HCT116 (cell line): Measurements from ENCODE around the gene SPRED2. TPM values are rescaled to one million over a fixed set of nuclear protein-coding genes. Genes with fewer than 3 reads are reported as not detected.

Source experiments
- ATAC-seq: fragments of 200-7000 bp; cut with Tn5 transposase; 2 replicates; pipeline ENCODE4 v1.9.1; 2020; ENCODE audit warnings: mild to moderate bottlenecking, moderate library complexity
- BruUV-seq: library from RNA; stranded (reverse); fragments of 400-500 nt; replicated peaks from 2 replicates; lab custom pipeline; 2021; lab: Mats Ljungman, UMichigan
- CTCF ChIA-PET: fragments of 300-600 bp; sonication (Branson Sonifier 250); formaldehyde crosslinking; loops from one replicate; lab custom pipeline; 2021; ENCODE audit warnings: antibody characterized with exemption; lab: Charles Lee
- POLR2A ChIA-PET: fragments of 300-600, 350-600 bp; sonication (Branson Sonifier 250); formaldehyde crosslinking; loops from one replicate; lab custom pipeline; 2021; ENCODE audit warnings: antibody characterized with exemption; lab: Charles Lee
- RAD21 ChIA-PET, 2 experiments: fragments of 300-600 bp; sonication (Branson Sonifier 250); formaldehyde crosslinking; loops; one replicate each; lab custom pipeline; 2023; ENCODE audit warnings: low total read pairs in 2 of 2; ENCODE audit not compliant: uncharacterized antibody in 2 of 2, unreplicated experiment in 2 of 2, low non-redundant PET in 1 of 2; lab: Charles Lee
- DNase-seq: peaks from one replicate; pipeline ENCODE4 v3.0.0-alpha.2; 2010; ENCODE audit warnings: low read depth, low spot score
- H2AFZ ChIP-seq: fragments of 200-600 bp; shearing (Covaris generic), sonication (generic); 2 replicates; pipeline ENCODE4 v1.6.1; 2017; ENCODE audit warnings: low read depth, mixed run types, mixed read lengths, antibody characterized with exemption, low read length; ENCODE audit not compliant: poor library complexity, severe bottlenecking
- H3K27ac ChIP-seq: 2 replicates; pipeline ENCODE4 v1.5.1; 2012; ENCODE audit warnings: low read depth, low read length
- H3K27me3 ChIP-seq: fragments of 200-600 bp; sonication (generic); 2 replicates; pipeline ENCODE4 v1.6.1; 2016; ENCODE audit warnings: mixed run types, low read length, mixed read lengths; ENCODE audit not compliant: insufficient read depth
- H3K36me3 ChIP-seq, 2 experiments: fragments of 200-500 bp in 1 of 2; fragments of 200-600 bp in 1 of 2; sonication (Bioruptor generic) in 1 of 2; sonication (generic) in 1 of 2; 2 replicates each; pipeline versions ENCODE4 v1.5.1 to v1.6.1; 2014 to 2016; ENCODE audit warnings: low read length in 2 of 2, inconsistent platforms in 1 of 2, mixed read lengths in 1 of 2, mixed run types in 1 of 2; ENCODE audit not compliant: insufficient read depth in 2 of 2, control insufficient read depth in 1 of 2
- H3K4me1 ChIP-seq, 2 experiments: fragments of 200-600 bp in 1 of 2; sonication (generic) in 1 of 2; 2 replicates each; pipeline versions ENCODE4 v1.5.1 to v1.6.1; 2012 to 2017; ENCODE audit warnings: low read length in 2 of 2, inconsistent platforms in 1 of 2, mild to moderate bottlenecking in 1 of 2, mixed read lengths in 1 of 2, mixed run types in 1 of 2, moderate library complexity in 1 of 2; ENCODE audit not compliant: insufficient read depth in 2 of 2, control insufficient read depth in 1 of 2
- H3K4me2 ChIP-seq: fragments of 200-600 bp; sonication (generic); 2 replicates; pipeline ENCODE4 v1.6.1; 2017; ENCODE audit warnings: mixed run types, low read length, mixed read lengths
- H3K4me3 ChIP-seq, 2 experiments: fragments of 200-600 bp in 1 of 2; sonication (generic) in 1 of 2; replicated peaks in 1 of 2; 2 replicates each; pipeline ENCODE4 v1.5.1; 2011 to 2016; ENCODE audit warnings: low read length in 2 of 2, control low read depth in 1 of 2, low read depth in 1 of 2, mild to moderate bottlenecking in 1 of 2, mixed read lengths in 1 of 2, mixed run types in 1 of 2
- H3K79me2 ChIP-seq: fragments of 200-600 bp; sonication (generic); 2 replicates; pipeline ENCODE4 v1.6.1; 2017; ENCODE audit warnings: mild to moderate bottlenecking, mixed run types, low read length, moderate library complexity, mixed read lengths; ENCODE audit not compliant: insufficient read depth
- H3K9ac ChIP-seq: fragments of 200-600 bp; sonication (generic); 2 replicates; pipeline ENCODE4 v1.6.1; 2016; ENCODE audit warnings: low read length, mixed read lengths
- H3K9me2 ChIP-seq: fragments of 200-600 bp; sonication (generic), shearing (Covaris generic); 2 replicates; pipeline ENCODE4 v1.6.1; 2017; ENCODE audit warnings: mixed run types, mild to moderate bottlenecking, moderate library complexity; ENCODE audit not compliant: insufficient read depth
- H3K9me3 ChIP-seq, 2 experiments: fragments of 200-500 bp in 1 of 2; fragments of 200-600 bp in 1 of 2; sonication (Bioruptor generic) in 1 of 2; sonication (generic) in 1 of 2; 2 replicates each; pipeline ENCODE4 v1.6.1; 2014 to 2017; ENCODE audit warnings: low read length in 2 of 2, mixed read lengths in 2 of 2, inconsistent platforms in 1 of 2, low read depth in 1 of 2, mild to moderate bottlenecking in 1 of 2, mixed run types in 1 of 2, moderate library complexity in 1 of 2; ENCODE audit not compliant: control insufficient read depth in 1 of 2, insufficient read depth in 1 of 2
- H4K20me1 ChIP-seq: fragments of 200-600 bp; sonication (generic), shearing (Covaris generic); 2 replicates; pipeline ENCODE4 v1.6.1; 2017; ENCODE audit warnings: mixed run types, mild to moderate bottlenecking, moderate library complexity; ENCODE audit not compliant: insufficient read depth
- CBX3 ChIP-seq: IDR thresholded peaks from 2 replicates; pipeline ENCODE4 v1.6.1; 2012; ENCODE audit warnings: low read depth
- CEBPB ChIP-seq: IDR thresholded peaks from 2 replicates; pipeline ENCODE4 v1.6.1; 2012; ENCODE audit warnings: low read depth
- EGR1 ChIP-seq: IDR thresholded peaks from 2 replicates; pipeline ENCODE4 v1.6.1; 2012; ENCODE audit warnings: low read depth
- ELF1 ChIP-seq: IDR thresholded peaks from 2 replicates; pipeline ENCODE4 v1.6.1; 2012; ENCODE audit warnings: low read depth, borderline replicate concordance
- EZH2 ChIP-seq: fragments of 200-600 bp; sonication (generic); IDR thresholded peaks from 2 replicates; pipeline ENCODE4 v1.6.1; 2017; ENCODE audit warnings: antibody characterized with exemption, mixed run types
- EZH2phosphoT487 ChIP-seq: fragments of 200-600 bp; IDR thresholded peaks from 2 replicates; pipeline ENCODE4 v1.6.1; 2018; ENCODE audit warnings: antibody characterized with exemption, borderline replicate concordance
- FOSL1 ChIP-seq: IDR thresholded peaks from 2 replicates; pipeline ENCODE4 v1.6.1; 2012; ENCODE audit warnings: low read depth
- JUND ChIP-seq: IDR thresholded peaks from 2 replicates; pipeline ENCODE4 v1.6.1; 2012
- POLR2A ChIP-seq: IDR thresholded peaks from 2 replicates; pipeline ENCODE4 v1.7.0; 2011; ENCODE audit warnings: borderline replicate concordance; ENCODE audit not compliant: insufficient read depth, insufficient read length; ENCODE audit errors: extremely low read depth
- POLR2AphosphoS5 ChIP-seq: IDR thresholded peaks from 2 replicates; pipeline ENCODE4 v1.6.1; 2011; ENCODE audit warnings: mild to moderate bottlenecking, low read depth, low read length, moderate library complexity
- RAD21 ChIP-seq: IDR thresholded peaks from 2 replicates; pipeline ENCODE4 v1.6.1; 2012; ENCODE audit warnings: low read depth, mild to moderate bottlenecking
- SIN3A ChIP-seq: IDR thresholded peaks from 2 replicates; pipeline ENCODE4 v1.6.1; 2012; ENCODE audit warnings: low read depth
- SP1 ChIP-seq: IDR thresholded peaks from 2 replicates; pipeline ENCODE4 v1.6.1; 2012; ENCODE audit warnings: low read depth
- YY1 ChIP-seq: IDR thresholded peaks from 2 replicates; pipeline ENCODE4 v1.6.1; 2011; ENCODE audit warnings: low read length, low read depth, moderate library complexity, mild to moderate bottlenecking; ENCODE audit not compliant: insufficient replicate concordance; ENCODE audit errors: extremely low read depth
- ZNF274 ChIP-seq: fragments of 200-500 bp; sonication (Bioruptor generic); IDR thresholded peaks from 2 replicates; pipeline ENCODE4 v1.6.1; 2014; ENCODE audit warnings: mild to moderate bottlenecking, low read depth, low read length, inconsistent platforms
- intact Hi-C: fragments of 100-400 bp; cut with micrococcal nuclease; formaldehyde crosslinking; loops from 2 replicates; pipeline ENCODE4 v1.10.0; 2022
- total RNA-seq: library from RNA; stranded (reverse); gene quantifications from one replicate; pipeline ENCODE4 v1.2.1, GENCODE V29; 2021; ENCODE audit not compliant: unreplicated experiment
- TF ChIP-seq, protein P1 (sequence below): IDR thresholded peaks from 2 replicates; pipeline ENCODE4 v1.6.1; 2011; ENCODE audit warnings: mild to moderate bottlenecking, low read length, moderate library complexity; ENCODE audit not compliant: insufficient replicate concordance; ENCODE audit errors: extremely low read depth
- TF ChIP-seq, protein P2 (sequence below): IDR thresholded peaks from 2 replicates; pipeline ENCODE4 v1.6.1; 2012; ENCODE audit warnings: low read depth
- TF ChIP-seq, protein P3 (sequence below), 3 experiments: fragments of 200-600 bp in 1 of 3; sonication (generic) in 1 of 3; IDR thresholded peaks in 2 of 3; conservative IDR thresholded peaks in 1 of 3; 2 replicates each; pipeline ENCODE4 v1.5.1; 2012 to 2017; ENCODE audit warnings: low read depth in 2 of 3, low read length in 2 of 3, antibody characterized with exemption in 1 of 3, borderline replicate concordance in 1 of 3, control low read depth in 1 of 3, mild to moderate bottlenecking in 1 of 3, mixed read lengths in 1 of 3, mixed run types in 1 of 3, moderate library complexity in 1 of 3; ENCODE audit not compliant: insufficient read depth in 1 of 3

SPRED2 gene
- total RNA-seq, 1 experiment from 2014 or later = 62.6 TPM

DNA sequence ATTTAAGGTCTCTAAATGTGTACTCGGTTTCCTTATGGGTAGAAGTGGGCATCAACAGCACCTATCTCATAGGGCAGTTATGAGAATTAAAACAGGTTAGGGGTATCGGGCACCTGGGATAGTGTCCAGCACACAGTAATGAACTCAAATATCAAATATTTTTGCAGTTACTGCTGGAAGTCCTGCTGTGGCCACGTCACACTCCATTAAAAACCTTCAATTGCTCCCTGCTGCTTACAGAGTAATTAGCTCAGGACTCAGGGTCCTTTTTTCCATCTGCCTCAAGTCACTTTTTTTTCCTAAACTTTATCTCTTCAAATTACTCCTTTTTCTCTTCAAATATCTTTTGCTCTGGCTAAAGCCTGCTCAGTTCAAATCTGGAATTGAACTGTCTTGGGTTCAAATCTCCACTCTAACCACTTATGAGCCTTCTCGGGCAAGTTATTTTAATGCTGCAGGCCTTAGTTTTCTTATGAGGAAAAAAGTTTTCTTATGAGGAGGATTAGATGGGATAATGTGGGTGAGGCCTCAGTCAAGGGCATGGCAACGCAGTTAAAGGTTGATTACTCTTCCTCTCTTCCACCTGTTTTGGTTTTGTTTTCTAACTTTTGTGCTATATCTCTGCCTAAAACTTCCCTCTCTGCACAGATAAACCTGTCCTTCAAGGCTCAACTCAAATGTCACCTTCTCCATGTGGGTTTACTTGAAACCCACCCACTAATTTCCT is 36.6 kb downstream of the SPRED2 start:
- Histone ChIP-seq H2AFZ (no peak overlapping the region), H3K36me3 (no peaks in the 10 kb centered on the region), H3K9ac (no peak overlapping the region), H3K27me3 (no peaks in the 10 kb centered on the region), H3K79me2 (peaks cover 99% of the 10 kb centered on the region), H3K27ac (peak overlapping the region; percentile 7; the same call in 1 of the 2 replicates), H3K9me2 (no peaks in the 10 kb centered on the region), H3K4me1 (peaks cover 14 to 31% of the 10 kb centered on the region in 2 experiments), H3K9me3 (no peaks in the 10 kb centered on the region)
- DNase-seq = no peak
- RAD21 ChIA-PET = no interaction called here
- intact Hi-C loops = no loop called here
- TF ChIP-seq, protein P1, sequence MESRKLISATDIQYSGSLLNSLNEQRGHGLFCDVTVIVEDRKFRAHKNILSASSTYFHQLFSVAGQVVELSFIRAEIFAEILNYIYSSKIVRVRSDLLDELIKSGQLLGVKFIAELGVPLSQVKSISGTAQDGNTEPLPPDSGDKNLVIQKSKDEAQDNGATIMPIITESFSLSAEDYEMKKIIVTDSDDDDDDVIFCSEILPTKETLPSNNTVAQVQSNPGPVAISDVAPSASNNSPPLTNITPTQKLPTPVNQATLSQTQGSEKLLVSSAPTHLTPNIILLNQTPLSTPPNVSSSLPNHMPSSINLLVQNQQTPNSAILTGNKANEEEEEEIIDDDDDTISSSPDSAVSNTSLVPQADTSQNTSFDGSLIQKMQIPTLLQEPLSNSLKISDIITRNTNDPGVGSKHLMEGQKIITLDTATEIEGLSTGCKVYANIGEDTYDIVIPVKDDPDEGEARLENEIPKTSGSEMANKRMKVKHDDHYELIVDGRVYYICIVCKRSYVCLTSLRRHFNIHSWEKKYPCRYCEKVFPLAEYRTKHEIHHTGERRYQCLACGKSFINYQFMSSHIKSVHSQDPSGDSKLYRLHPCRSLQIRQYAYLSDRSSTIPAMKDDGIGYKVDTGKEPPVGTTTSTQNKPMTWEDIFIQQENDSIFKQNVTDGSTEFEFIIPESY = no peak
- TF ChIP-seq FOSL1 (no peak), ELF1 (no peak), CEBPB (no peak), CBX3 (no peak), ZNF274 (no peak), YY1 (no peak), POLR2A (no peak), EZH2 (no peak), EZH2phosphoT487 (no peak), JUND (no peak), EGR1 (no peak), POLR2AphosphoS5 (no peak), SIN3A (no peak), SP1 (no peak), RAD21 (no peak)
- TF ChIP-seq, protein P2, sequence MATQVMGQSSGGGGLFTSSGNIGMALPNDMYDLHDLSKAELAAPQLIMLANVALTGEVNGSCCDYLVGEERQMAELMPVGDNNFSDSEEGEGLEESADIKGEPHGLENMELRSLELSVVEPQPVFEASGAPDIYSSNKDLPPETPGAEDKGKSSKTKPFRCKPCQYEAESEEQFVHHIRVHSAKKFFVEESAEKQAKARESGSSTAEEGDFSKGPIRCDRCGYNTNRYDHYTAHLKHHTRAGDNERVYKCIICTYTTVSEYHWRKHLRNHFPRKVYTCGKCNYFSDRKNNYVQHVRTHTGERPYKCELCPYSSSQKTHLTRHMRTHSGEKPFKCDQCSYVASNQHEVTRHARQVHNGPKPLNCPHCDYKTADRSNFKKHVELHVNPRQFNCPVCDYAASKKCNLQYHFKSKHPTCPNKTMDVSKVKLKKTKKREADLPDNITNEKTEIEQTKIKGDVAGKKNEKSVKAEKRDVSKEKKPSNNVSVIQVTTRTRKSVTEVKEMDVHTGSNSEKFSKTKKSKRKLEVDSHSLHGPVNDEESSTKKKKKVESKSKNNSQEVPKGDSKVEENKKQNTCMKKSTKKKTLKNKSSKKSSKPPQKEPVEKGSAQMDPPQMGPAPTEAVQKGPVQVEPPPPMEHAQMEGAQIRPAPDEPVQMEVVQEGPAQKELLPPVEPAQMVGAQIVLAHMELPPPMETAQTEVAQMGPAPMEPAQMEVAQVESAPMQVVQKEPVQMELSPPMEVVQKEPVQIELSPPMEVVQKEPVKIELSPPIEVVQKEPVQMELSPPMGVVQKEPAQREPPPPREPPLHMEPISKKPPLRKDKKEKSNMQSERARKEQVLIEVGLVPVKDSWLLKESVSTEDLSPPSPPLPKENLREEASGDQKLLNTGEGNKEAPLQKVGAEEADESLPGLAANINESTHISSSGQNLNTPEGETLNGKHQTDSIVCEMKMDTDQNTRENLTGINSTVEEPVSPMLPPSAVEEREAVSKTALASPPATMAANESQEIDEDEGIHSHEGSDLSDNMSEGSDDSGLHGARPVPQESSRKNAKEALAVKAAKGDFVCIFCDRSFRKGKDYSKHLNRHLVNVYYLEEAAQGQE = no peak
- TF ChIP-seq, protein P3, sequence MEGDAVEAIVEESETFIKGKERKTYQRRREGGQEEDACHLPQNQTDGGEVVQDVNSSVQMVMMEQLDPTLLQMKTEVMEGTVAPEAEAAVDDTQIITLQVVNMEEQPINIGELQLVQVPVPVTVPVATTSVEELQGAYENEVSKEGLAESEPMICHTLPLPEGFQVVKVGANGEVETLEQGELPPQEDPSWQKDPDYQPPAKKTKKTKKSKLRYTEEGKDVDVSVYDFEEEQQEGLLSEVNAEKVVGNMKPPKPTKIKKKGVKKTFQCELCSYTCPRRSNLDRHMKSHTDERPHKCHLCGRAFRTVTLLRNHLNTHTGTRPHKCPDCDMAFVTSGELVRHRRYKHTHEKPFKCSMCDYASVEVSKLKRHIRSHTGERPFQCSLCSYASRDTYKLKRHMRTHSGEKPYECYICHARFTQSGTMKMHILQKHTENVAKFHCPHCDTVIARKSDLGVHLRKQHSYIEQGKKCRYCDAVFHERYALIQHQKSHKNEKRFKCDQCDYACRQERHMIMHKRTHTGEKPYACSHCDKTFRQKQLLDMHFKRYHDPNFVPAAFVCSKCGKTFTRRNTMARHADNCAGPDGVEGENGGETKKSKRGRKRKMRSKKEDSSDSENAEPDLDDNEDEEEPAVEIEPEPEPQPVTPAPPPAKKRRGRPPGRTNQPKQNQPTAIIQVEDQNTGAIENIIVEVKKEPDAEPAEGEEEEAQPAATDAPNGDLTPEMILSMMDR (IDR thresholded peaks at IDR 0.05 in 2 of 3, conservative IDR thresholded peaks at IDR 0.05 in 1 of 3; ENCODE audit: borderline replicate concordance in 1 of 3, insufficient read depth in 1 of 3, low read depth in 2 of 3, low read length in 2 of 3) = no peak
- TF ChIP-seq, all 23 proteins: peak for 0
- ATAC-seq = no peak
- ChIA-PET POLR2A (no interaction called here), CTCF (no interaction called here)
- H3K4me2 ChIP-seq = 0 out of 2 replicates have a peak overlapping the region, but pooled peaks have one; percentile 0
- no TSS peak for BruUV-seq
- H3K4me3 ChIP-seq = no peak overlapping the region
- peaks cover 19% of the 10 kb centered on the region; the same call in 1 of the 2 replicates for H4K20me1 ChIP-seq
